T-helper 2 cell (primary cell): ENCODE measurements around the gene EIF4E2.
A peak's percentile ranks its signal among the peaks of the same experiment; 100 is the strongest.

Source experiments
- DNase-seq, 5 experiments: peaks; one replicate each; pipeline versions ENCODE4 v3.0.0 to v3.0.0-alpha.2; 2012 to 2022

The EIF4E2 gene

DNA sequence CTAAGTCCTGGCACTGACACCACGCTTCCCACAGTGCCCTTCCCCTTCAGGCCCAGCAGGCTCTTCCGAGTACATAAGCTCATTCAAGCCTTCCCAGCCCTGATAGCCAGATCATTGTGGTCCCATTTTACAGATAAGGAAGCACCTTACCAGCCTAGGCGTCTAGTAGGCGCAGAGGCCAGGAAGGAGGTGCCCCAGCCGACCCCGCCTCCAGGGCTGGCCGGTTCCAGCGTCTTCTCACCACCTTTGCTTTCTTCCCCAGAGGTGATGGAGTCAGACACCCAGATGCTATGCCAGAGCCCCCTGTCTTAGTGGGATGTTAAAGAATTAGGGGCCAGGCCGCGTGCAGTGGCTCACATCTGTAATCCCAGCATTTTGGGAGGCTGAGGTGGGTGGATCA is 54.0 kb downstream of the EIF4E2 start:
- DNase-seq = no peak

DNA sequence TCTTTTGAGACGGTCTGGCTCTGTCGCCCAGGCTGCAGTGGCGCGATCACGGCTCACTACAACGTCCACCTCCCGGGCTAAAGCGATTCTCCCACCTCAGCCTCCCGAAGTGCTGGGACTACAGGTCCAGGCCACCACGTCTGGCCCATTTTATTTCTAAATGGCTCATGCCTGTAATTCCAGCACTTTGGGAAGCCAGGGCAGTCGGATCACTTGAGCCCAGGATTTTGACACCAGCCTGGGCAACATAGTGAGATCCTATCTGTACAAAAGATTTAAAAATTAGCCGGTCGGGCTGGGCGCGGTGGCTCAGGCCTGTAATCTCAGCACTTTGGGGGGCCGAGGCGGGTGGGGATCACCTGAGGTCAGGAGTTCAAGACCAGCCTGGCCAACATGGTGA is 56.5 kb downstream of the EIF4E2 start:
- no peak for DNase-seq

DNA sequence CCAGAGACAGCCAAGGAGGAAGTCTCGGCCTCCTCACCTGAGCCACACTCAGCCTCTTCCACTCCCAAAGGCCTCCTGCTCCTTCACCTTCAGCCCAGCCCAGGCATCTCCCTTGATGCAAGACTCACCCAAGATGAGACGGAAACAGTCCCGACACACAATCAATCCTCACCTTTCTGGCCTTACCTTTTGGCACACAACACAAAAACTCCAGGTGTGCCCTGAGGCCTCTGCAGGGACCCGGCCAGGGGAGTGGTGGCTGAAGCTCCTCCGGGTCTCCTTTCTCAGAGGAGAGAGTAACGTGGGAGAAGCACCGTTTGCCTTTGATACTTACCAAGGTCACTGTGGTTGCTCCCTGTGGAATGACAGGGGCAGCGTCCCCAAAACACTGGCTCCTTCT is 59.1 kb downstream of the EIF4E2 start:
- DNase-seq = no peak

DNA sequence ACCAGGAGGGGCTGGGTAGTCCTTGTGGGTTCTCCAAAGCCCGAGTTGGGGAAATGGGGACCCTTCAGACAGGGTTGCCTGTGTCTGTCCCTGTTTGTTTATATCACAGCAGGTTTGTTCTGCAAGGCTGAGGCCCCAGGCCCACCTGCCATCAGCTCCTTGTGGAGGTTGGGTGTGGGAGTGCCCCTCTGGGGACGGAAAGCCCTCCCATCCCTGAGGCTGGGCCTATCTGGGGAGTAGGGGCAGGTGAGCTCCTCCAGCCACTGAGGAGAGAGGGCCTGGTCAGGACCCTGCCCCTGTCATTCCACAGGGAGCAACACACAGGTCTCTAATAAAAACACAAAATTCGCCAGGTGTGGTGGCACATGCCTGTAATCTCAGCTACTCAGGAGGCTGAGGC is 59.6 kb downstream of the EIF4E2 start:
- DNase-seq = no peak

- no peak for DNase-seq
These were observed 60.6 kb downstream of the EIF4E2 start for GRCh38 chr2:232611061-232611460.

DNA sequence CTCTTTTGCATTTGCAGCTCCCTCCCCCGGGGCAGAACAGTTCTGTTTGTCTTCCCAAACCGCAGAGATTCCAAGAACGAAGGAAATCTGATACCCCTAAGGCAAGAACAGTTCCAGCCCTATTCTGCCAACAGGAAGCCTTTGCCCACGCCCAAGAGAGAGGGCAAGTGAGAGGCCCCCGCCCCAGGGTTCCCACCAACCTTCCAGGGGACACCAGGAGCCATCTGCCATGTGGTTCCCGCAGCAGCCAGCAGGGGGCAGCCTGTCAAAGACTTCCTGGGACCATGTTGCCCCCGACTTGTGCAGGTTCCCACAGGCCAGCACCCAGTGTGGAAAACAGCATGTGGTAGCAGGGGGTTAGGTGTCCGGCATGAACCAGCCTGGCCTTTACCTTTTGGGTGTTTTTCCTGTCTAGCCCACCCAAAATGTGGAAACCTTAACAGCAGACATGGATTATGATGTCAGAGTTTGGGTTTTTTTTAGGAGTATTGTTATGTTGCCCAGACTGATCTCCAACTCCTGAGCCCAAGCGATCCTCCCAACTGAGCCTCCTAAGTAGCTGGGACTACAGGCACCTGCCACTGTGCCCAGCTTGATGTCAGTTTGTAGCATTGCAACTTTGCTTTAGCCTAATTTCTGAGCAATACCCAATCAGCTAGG is 61.2 kb downstream of the EIF4E2 start:
- DNase-seq = peak; percentile 25 to 55 (median 55)

- no peak for DNase-seq
These were observed 63.1 kb downstream of the EIF4E2 start for GRCh38 chr2:232613538-232614134.

DNA sequence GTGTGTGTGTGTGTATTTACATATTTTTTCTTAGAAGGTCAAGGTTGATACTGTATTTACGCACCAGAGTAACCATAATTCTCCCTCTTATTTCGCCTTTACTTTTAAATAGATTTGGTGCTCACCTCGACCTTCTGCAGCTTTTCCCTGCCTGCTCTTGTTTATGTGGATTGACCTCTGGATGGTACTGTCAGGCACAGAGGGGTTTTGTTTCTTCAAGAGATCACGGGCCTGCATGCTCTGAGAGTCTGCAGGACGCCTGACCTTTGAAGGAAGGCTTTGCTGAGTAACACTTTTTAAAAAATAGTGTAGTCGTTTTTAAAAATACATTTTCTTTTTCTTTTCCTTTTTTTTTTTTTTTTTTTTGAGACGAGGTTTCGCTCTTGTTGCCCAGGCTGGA is 64.8 kb downstream of the EIF4E2 start:
- DNase-seq = no peak
